ENCODE measurements around the gene HSD3B7. TPM values are rescaled to one million over a fixed set of nuclear protein-coding genes. Genes with fewer than 3 reads are reported as not detected.

The HSD3B7 gene
- total RNA-seq, 2 donors from 2014 or later: 4.1 to 4.8 TPM

DNA sequence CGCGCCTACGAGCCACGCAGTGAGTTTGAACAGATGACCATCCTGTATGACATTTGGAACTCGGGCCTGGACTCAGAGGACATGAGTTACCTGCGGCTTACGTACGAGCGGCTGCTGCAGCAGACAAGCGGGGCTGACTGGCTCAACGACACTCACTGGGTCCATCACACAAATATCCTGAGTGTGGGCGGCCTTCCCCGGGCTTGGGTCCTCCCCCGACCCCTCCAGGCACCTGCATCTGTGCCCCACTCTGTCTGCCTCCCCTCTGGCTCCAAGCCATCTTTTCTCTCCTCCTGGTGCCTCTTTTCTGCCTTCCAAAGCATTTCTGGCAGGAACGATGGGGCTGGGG, 5.0 kb upstream of the HSD3B7 start:
- no peaks in the 10 kb centered on the region for H3K9me3 Mint-ChIP-seq
- no peak for DNase-seq
- H3K27me3 Mint-ChIP-seq (ENCODE audit: insufficient read depth): no peaks in the 10 kb centered on the region
- WGBS, 2 experiments (ENCODE audit: insufficient coverage in 1 of 2, insufficient read length in 1 of 2): 96 to 97% methylated on average over 12 to 15 of the region's 15 CpGs
- H3K4me1 Mint-ChIP-seq: no peaks in the 10 kb centered on the region
- no peak overlapping the region for H3K4me3 Mint-ChIP-seq
- TF ChIP-seq, protein P1, sequence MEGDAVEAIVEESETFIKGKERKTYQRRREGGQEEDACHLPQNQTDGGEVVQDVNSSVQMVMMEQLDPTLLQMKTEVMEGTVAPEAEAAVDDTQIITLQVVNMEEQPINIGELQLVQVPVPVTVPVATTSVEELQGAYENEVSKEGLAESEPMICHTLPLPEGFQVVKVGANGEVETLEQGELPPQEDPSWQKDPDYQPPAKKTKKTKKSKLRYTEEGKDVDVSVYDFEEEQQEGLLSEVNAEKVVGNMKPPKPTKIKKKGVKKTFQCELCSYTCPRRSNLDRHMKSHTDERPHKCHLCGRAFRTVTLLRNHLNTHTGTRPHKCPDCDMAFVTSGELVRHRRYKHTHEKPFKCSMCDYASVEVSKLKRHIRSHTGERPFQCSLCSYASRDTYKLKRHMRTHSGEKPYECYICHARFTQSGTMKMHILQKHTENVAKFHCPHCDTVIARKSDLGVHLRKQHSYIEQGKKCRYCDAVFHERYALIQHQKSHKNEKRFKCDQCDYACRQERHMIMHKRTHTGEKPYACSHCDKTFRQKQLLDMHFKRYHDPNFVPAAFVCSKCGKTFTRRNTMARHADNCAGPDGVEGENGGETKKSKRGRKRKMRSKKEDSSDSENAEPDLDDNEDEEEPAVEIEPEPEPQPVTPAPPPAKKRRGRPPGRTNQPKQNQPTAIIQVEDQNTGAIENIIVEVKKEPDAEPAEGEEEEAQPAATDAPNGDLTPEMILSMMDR (conservative IDR thresholded peaks at IDR 0.05): no peak
- no peak overlapping the region for H3K9ac ChIP-seq (ENCODE audit: extremely low read depth, low read length, poor library complexity, severe bottlenecking)
- H3K4me1 ChIP-seq (ENCODE audit: control insufficient read depth, insufficient read depth, low read length): no peaks in the 10 kb centered on the region
- H3K9me3 ChIP-seq (ENCODE audit: control insufficient read depth, low read length): no peaks in the 10 kb centered on the region
- no peaks in the 10 kb centered on the region for H3K27me3 ChIP-seq (ENCODE audit: control insufficient read depth, insufficient read depth, low read length, poor library complexity, severe bottlenecking)
- H3K4me3 ChIP-seq (ENCODE audit: low read length): no peak overlapping the region
- H3K27ac Mint-ChIP-seq: no peak overlapping the region
- H3K36me3 ChIP-seq (ENCODE audit: control insufficient read depth, insufficient read depth, low read length): peaks cover 51% of the 10 kb centered on the region
- no peak overlapping the region for H3K27ac ChIP-seq (ENCODE audit: low read depth, low read length)
- peaks cover 58% of the 10 kb centered on the region for H3K36me3 Mint-ChIP-seq (ENCODE audit: low read depth)

DNA sequence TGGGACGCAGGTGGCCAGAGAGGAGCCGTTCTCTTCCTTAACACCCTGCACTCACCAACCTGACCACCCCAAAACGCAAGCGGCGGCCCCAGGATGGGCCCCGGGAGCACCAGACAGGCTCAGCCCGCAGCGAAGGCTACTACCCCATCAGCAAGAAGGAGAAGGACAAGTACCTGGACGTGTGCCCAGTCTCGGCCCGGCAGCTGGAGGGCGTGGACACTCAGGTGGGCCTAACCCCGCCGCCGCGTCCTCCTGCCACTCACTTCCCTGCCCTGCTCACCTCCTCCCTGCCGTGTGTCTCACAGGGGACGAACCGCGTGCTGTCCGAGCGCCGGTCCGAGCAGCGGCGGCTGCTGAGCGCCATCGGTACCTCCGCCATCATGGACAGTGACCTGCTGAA, 4.6 kb upstream of the HSD3B7 start:
- Histone ChIP-seq H3K4me1 (ENCODE audit: control insufficient read depth, insufficient read depth, low read length) (no peaks in the 10 kb centered on the region), H3K9ac (ENCODE audit: extremely low read depth, low read length, poor library complexity, severe bottlenecking) (no peak overlapping the region), H3K36me3 (ENCODE audit: control insufficient read depth, insufficient read depth, low read length) (peaks cover 51% of the 10 kb centered on the region), H3K27ac (ENCODE audit: low read depth, low read length) (no peak overlapping the region), H3K4me3 (ENCODE audit: low read length) (no peak overlapping the region), H3K9me3 (ENCODE audit: control insufficient read depth, low read length) (no peaks in the 10 kb centered on the region), H3K27me3 (ENCODE audit: control insufficient read depth, insufficient read depth, low read length, poor library complexity, severe bottlenecking) (no peaks in the 10 kb centered on the region)
- TF ChIP-seq, protein P1 (conservative IDR thresholded peaks at IDR 0.05): no peak
- peaks cover 58% of the 10 kb centered on the region for H3K36me3 Mint-ChIP-seq (ENCODE audit: low read depth)
- H3K27me3 Mint-ChIP-seq (ENCODE audit: insufficient read depth): no peaks in the 10 kb centered on the region
- H3K9me3 Mint-ChIP-seq: no peaks in the 10 kb centered on the region
- no peak overlapping the region for H3K27ac Mint-ChIP-seq
- WGBS, 2 experiments (ENCODE audit: insufficient coverage in 1 of 2, insufficient read length in 1 of 2): 96 to 97% methylated on average over 20 to 29 of the region's 29 CpGs
- DNase-seq: no peak
- no peak overlapping the region for H3K4me3 Mint-ChIP-seq
- peaks cover 2% of the 10 kb centered on the region for H3K4me1 Mint-ChIP-seq

DNA sequence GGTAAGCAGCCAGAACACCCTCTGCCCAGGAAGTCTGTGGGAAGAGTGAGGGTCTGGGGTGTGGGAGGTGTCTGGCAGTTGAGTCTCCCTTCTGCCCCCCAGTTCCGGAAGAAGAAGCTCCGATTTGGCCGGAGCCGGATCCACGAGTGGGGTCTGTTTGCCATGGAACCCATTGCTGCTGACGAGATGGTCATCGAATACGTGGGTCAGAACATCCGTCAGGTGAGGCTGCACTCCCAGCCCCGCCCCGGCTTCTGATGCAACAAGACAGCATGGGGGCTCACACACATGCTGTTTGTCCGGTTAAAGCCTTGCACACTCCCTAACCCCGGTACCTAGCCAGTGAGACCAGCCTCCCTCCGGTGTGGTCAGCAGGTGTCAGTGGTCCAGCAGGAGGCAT, 4.0 kb upstream of the HSD3B7 start:
- Mint-ChIP-seq H3K36me3 (ENCODE audit: low read depth) (peaks cover 53% of the 10 kb centered on the region), H3K4me3 (no peak overlapping the region), H3K9me3 (no peaks in the 10 kb centered on the region), H3K27ac (no peak overlapping the region), H3K27me3 (ENCODE audit: insufficient read depth) (no peaks in the 10 kb centered on the region), H3K4me1 (peaks cover 2% of the 10 kb centered on the region)
- H3K36me3 ChIP-seq (ENCODE audit: control insufficient read depth, insufficient read depth, low read length): peaks cover 46% of the 10 kb centered on the region
- no peak overlapping the region for H3K9ac ChIP-seq (ENCODE audit: extremely low read depth, low read length, poor library complexity, severe bottlenecking)
- H3K4me3 ChIP-seq (ENCODE audit: low read length): no peak overlapping the region
- WGBS, 2 experiments (ENCODE audit: insufficient coverage in 1 of 2, insufficient read length in 1 of 2): 96 to 99% methylated on average over 12 to 14 of the region's 14 CpGs
- no peak overlapping the region for H3K27ac ChIP-seq (ENCODE audit: low read depth, low read length)
- no peaks in the 10 kb centered on the region for H3K27me3 ChIP-seq (ENCODE audit: control insufficient read depth, insufficient read depth, low read length, poor library complexity, severe bottlenecking)
- H3K4me1 ChIP-seq (ENCODE audit: control insufficient read depth, insufficient read depth, low read length): no peaks in the 10 kb centered on the region
- no peaks in the 10 kb centered on the region for H3K9me3 ChIP-seq (ENCODE audit: control insufficient read depth, low read length)
- TF ChIP-seq, protein P1 (conservative IDR thresholded peaks at IDR 0.05): no peak
- DNase-seq: no peak
